GM19438 (cell line): ENCODE measurements around the gene PCBD1.
"Not testable (repeated sequence)": the region's sequence is repeated elsewhere in the genome, so short reads cannot be mapped to it uniquely, and the experiment has no call there.

ENCODE experiments used
- ATAC-seq: cut with Tn5 transposase; IDR thresholded peaks from one replicate; pipeline ENCODE4 v1.9.1; 2021; ENCODE audit warnings: low read depth; ENCODE audit not compliant: unreplicated experiment

The PCBD1 gene

DNA sequence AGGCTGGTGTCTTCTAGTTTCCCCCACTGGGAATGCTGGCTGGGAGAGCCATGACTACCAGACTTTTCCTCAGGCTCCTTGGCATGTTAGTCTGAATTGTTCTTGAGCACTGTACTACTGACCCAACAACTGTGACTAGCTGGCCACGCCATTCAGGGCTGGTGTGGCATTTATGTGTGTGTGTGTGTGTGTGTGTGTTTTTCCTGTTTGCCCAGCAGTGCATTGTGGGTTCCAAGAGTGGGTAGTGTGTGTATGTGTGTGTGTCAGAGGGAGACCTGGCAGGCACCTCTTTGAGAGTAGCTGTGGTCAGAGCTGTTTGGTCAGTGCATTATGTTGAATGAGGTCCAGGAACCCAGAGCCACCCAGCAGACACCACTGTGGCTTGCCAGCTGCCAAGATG lies 9.2 kb downstream of the PCBD1 start:
- ATAC-seq, result no peak

GRCh38 chr10:70874061-70874460 lies 14.3 kb downstream of the PCBD1 start:
- no peak for ATAC-seq

GRCh38 chr10:70872291-70872690 lies 16.1 kb downstream of the PCBD1 start:
- ATAC-seq, result no peak

DNA sequence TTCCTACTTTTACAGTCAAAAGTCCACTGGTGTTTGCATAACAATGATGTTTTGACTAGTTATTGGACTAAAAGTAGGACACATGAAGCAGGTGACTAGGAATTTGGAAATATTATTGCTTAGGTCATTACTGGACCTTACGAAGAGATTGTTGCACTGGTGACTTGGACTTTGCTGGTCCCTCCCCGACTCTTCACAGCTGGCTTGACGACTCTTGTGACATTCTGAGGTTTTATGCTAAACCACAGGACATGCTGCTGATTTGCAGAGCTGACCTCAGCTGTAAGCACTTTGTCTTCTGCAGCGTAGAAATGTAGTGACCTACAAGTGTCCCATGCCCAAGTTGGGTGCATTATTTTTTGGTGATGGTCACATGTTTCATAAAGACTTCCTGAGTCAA lies 21.9 kb downstream of the PCBD1 start:
- no peak for ATAC-seq

DNA sequence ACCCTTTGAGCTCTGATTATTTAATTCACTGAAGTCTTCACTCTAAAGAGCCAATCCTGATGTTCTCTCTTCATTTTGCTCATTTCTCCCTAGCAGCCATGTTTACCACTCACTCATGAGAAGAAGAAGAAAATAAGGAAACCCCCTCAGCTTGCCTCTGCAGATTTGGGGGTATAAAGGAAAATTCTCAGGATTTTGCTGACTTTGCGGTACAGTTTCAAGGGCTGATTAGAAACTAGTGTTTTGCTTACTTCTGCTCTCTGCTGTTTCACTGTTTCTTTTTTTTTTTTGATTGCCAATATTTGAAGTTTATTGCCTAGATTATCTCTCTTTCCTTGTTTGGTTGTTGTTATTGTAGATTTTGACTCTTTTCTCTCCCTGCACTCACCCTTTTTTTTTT lies 23.4 kb downstream of the PCBD1 start:
- no peak for ATAC-seq

- no peak for ATAC-seq
Observed at GRCh38 chr10:70863470-70864160, 24.8 kb downstream of the PCBD1 start.

- not testable (repeated sequence) for ATAC-seq
Observed at GRCh38 chr10:70861495-70862197, 26.7 kb downstream of the PCBD1 start.

- no peak for ATAC-seq
Observed at GRCh38 chr10:70858759-70859158, 29.6 kb downstream of the PCBD1 start.

DNA sequence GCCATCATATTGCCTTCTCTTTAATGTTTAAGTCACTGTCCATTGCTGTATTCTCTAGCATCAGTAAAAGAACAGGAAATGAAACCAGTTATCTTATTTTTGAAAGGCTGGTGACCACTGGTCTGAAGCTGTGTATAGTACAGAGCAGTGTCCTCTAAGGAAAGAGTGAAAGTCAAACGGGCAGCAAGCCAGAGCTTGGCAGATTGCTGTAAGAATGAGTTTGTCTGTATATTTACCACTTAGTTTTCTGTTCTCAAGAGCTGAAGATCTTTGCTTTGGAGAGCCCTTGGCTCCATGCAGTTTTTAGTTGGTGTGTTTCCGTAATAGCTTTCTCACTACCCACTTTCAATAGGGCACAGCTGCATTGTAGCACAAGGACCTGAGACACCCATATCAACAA lies 31.9 kb downstream of the PCBD1 start:
- ATAC-seq, result no peak

DNA sequence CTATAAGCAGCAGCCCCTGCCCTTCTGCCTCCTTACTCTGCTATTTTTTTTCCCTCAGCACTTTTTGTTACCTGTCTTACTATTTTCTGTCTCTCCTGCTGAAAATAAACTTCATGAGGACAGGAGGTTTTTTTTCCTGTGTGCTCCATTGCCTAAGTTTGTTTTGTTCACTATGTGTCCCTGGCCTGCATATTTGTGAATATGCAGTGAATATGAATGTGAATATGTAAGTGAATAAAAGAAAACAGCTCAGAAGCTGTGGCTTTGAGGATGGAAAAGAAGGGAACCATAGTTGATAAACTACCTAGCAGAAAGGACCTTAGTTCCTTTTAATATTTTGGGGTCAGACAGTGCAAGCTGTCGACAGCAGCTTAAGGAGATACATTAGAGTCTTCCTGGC lies 34.9 kb downstream of the PCBD1 start:
- ATAC-seq, result no peak

GRCh38 chr10:70853038-70853437 lies 35.3 kb downstream of the PCBD1 start:
- ATAC-seq, result no peak

- no peak for ATAC-seq
Observed at GRCh38 chr10:70851597-70852475, 36.5 kb downstream of the PCBD1 start.

DNA sequence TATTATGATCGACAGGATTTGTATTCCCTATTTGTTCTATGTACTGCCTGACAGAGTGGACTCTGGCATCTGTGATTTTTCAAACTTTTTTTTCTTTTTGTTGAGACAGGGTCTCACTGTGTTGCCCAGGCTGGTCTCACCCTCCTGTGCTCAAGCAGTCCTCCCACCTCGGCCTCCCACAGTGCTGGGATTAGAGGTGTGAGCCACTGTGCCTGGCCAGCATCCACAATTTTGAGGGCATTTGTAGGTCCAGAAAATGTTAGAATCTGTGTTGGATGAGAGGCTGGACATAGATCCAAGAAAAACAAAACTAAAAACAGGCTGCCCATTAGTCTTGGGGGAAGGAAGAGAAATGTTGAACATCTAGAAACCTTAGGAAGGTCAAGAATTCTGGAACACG lies 38.3 kb downstream of the PCBD1 start:
- no peak for ATAC-seq

DNA sequence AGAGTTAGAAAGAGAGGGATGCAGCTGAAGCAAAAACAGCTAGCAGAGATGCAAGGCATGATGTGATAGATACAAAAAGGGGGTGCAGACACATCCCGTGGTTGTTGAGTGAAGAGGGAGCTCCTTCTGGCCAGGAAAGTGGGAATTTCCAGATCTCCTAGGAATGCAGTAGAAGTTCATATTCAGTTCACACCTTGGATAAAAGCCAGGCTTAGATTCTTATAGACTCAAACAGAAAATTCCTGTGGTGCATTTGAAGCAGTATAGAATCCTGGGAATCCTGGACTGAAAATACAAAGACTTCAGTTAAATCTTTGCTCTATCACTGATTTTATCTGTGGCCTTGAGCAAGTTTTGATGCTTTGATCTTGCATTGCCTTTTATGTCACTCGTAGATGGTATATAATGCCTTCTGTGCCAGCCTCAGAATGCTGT lies 38.8 kb downstream of the PCBD1 start:
- no peak for ATAC-seq

DNA sequence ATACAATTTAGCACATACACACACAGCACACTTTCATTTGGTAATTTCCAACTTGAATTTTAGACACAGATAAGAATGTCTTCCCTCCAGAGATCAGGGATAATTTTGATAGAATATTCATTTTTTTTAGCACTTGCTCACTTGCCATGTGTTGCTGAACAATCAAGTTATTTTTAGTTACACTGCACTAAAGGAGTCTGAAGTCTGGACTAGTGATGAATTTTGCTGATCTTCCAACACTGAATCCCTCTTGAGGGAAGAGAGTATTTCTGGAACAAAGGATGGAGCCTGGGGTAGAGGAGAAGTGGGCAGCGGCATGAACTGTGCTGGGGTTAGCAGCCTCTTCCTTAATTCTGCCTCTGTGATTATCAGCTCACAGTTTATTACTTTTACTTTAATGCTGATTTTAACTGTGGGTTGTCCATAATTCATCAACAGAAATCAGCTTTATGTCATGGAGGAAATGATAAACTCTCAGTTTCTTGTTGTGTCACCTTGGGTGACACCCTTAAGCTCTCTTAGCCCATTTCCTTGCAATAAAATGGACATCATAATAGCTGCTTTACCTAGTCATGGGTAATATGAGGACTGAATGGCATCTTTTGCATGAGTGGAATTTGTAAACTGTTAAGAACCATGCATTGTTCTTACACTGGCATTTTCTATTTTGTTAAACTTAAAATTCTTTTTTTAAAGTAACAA lies 40.6 kb downstream of the PCBD1 start:
- ATAC-seq, result no peak

DNA sequence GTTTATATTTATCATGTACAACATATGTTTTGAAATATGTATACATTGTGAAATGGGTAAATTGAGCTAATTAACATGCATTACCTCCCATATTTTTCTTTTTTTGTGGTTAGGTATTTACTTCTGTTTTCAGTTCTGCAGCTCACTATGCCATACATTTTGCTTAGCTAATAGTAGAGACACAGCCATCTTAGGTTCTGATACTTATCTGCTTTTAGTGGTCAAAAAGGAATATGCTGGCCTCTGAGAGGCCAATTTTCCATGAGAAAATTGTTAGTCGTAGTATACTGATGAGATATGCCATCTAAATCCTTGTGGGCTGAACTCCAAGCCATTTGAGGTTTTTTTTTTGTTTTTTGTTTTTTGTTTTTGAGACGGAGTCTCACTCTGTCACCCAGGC lies 41.6 kb downstream of the PCBD1 start:
- no peak for ATAC-seq

GRCh38 chr10:70845816-70846215 lies 42.5 kb downstream of the PCBD1 start:
- ATAC-seq, result no peak

- no peak for ATAC-seq
Observed at GRCh38 chr10:70845256-70845655, 43.1 kb downstream of the PCBD1 start.

DNA sequence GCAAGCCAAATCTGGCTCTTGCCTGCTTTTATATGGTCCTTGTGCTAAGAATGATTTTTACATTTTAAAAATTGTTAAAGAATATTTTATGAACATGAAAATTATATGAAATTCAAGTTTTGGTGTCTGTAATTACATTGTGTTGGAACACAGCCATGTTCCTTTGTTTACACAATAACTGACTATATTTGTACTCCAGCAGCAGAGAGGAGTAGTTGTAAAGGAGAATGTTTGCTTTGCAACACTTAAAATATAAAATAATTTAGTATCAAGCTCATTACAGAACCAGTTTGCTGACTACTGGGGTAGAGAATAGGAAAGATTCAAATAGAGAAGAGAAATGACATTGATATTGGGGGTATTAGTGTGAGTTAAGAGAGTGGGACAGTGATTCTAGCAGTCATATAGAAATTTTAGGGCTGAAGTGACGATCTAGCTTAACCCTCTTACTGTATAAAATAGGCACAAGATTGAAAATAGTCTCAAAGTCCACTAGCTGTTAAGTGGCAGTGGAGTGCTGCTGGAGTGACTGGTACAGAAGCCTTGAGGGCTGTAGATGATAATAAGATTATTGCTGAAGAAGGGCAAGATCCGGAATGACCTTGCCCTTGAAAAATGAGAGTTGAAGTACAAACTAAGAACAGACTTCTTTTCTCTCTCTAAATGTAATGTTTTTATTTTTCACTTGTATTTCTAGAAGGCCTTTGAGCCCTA lies 44.4 kb downstream of the PCBD1 start:
- ATAC-seq, result no peak

GRCh38 chr10:70843333-70843732 lies 45.0 kb downstream of the PCBD1 start:
- no peak for ATAC-seq
